B cell (primary cell): ENCODE results near the gene GGTA1.
"Not testable (repeated sequence)": the region's sequence is repeated elsewhere in the genome, so short reads cannot be mapped to it uniquely, and the experiment has no call there.

Experiments used
- CTCF ChIP-seq: fragments of 200-600 bp; IDR thresholded peaks from one replicate; pipeline ENCODE4 v1.8.0; 2022; ENCODE audit warnings: antibody characterized with exemption, mild to moderate bottlenecking
- EZH2 ChIP-seq: IDR thresholded peaks from 2 replicates; pipeline ENCODE4 v1.6.1; 2012; ENCODE audit warnings: borderline replicate concordance, low read depth, mild to moderate bottlenecking, moderate library complexity, low read length; ENCODE audit not compliant: insufficient read depth, poor library complexity, severe bottlenecking

GRCh38 chr9:121458449-121458848 lies 41.2 kb downstream of the GGTA1 start:
- not testable (repeated sequence) for TF ChIP-seq CTCF, EZH2
